AG10803 (cell line): ENCODE measurements around the gene FBXO42.
A peak's percentile ranks its signal among the peaks of the same experiment; 100 is the strongest.

Source experiments
- DNase-seq: peaks from one replicate; pipeline ENCODE4 v3.0.0; 2010; ENCODE audit warnings: low read depth
- H3K4me3 ChIP-seq: 2 replicates; pipeline ENCODE4 v1.5.1; 2011; ENCODE audit warnings: mild to moderate bottlenecking, low read length, control low read depth
- CTCF ChIP-seq: conservative IDR thresholded peaks from 2 replicates; pipeline ENCODE4 v1.5.1; 2011; ENCODE audit warnings: mild to moderate bottlenecking, low read length, control low read depth, inconsistent platforms

The FBXO42 gene

DNA sequence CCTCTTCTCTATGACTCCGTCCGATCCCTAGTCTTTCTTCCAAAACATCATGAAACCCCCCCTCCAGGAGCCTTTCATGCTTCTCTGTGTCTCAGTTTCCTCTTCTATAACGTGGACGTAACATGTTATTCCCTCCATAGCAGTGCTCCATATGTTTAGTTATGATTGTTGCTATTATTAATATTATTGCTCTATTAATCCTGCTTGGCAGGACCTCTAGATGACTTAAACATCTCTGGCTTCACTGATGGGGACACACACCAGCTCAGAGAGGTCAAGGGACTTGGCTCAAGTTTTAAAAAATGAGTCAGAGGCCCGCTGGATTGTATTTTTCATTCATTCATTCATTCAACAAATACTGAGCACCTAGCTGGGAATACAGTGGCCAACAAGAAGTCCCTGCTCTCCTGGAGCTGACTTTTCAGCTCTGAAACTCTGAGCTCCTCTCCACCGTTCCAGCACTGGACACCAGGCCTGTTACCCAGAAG is 114.9 kb downstream of the FBXO42 start:
- TF ChIP-seq CTCF: no peak
- DNase-seq: peak; percentile 22
- H3K4me3 ChIP-seq: peak overlapping the region; percentile 80

DNA sequence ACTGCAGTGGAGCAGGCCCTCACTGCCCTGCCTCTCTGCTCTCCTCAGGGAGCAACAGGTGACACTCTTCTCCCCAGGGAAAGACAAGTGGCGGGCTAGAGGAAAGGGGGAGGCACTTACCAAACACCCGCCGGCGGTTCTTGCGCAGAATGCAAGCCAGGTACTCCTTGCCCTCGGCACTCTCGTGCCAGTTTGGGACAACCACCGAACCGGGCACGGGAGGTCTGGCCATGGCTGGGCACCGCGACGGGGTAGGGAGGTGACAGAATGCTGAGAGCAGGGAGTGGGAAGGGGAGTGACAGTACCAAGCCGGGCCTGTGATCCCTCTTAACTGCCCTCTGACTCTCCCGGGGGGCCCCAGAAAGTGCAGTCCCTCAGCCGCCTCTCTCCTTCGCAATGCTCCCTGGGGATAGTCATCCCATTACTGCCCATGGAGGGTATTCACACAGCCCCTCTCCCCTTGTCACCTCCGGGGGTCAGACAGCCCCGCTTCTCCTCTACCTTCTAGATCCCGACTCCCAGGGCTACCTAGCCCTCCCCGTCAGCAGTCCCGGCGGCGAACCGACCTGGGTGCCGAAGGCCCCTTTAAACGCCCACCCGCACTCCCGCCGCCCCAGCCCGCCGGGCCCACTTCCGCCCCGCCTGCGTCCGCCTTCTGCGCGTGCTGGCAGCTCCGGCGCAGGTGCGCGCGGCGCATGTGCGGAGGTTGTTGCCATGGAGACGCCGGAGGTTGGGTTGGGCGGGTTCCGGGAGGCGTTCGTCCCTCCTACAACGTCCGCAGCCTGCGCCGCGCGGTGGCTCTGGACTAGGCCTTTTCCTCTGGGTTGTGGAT is 115.6 kb downstream of the FBXO42 start, which contains the start of gene CPLANE2:
Gene CPLANE2, minus strand, starts transcription at position 673 of the 832 bp plus-strand sequence. Its CDS starts 441 bp downstream, at position 232.
- DNase-seq: peak; percentile 89
- TF ChIP-seq CTCF: peak; percentile 17; the same call in 1 of the 2 replicates
- H3K4me3 ChIP-seq: peak within 1 kb of the TSS; percentile 80

GRCh38 chr1:16235944-16236510 is 116.3 kb downstream of the FBXO42 start:
- H3K4me3 ChIP-seq: peak overlapping the region; percentile 80
- DNase-seq: peak; percentile 23
- no peak; the same call in 1 of the 2 replicates for TF ChIP-seq CTCF

DNA sequence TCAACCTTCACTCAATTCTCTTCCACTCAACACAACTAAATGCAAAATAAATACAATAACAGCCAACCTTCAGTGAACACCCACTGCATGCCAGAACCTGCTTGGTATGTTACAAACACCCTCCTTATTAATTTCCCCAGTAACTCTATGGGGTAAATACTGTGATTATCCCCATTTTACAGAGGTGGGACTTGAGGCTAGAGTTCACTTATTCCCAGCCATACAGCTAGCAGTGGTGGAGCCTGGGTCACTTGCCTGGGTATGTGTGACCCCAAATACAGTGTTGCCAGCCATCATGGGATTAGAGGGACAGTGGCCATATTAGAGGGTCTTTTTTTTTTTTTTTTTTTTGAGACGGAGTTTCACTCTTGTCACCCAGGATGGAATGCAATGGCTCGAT is 116.9 kb downstream of the FBXO42 start:
- no peak for TF ChIP-seq CTCF
- no peak overlapping the region for H3K4me3 ChIP-seq
- no peak for DNase-seq

DNA sequence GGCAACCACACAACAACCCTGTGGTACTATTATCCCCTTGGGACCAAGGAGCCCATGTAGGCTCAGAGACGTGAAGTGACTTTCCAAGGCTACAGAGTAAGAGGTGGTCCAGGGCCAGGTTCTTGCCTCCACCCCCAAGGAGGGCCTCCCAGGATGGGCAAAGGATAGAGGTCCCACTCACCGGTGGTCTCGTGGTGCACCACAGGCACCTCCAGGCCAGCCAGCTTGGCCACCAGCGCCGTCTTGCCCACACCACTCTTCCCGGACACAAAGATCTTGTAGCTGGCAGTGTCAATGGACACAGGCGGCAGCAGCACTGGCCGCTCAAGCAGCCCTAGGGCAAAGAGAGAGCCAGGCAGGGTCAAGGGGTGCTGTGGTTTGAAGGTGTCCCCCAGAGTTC is 118.8 kb downstream of the FBXO42 start:
- no peak for DNase-seq
- no peak for TF ChIP-seq CTCF
- no peak overlapping the region for H3K4me3 ChIP-seq

DNA sequence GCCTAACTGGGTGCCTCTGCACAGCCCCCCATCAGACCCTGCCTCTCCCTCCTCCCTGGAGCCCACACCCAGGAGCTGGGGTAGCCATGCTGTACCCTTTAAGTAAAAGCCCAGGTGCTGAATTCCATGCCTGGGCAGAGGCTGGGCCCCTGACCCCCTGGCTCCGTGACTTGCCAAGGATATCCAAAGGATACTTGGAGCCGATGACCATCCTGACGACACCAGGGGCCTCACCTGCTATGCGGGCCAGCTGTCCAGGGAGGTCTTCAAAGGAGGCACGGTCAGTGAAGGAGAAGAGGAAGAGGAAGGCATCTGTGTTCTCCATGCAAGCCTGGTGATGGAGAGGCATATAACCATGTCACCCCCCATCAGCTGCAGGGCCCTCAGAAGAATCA is 120.0 kb downstream of the FBXO42 start:
- no peak for TF ChIP-seq CTCF
- no peak for DNase-seq
- H3K4me3 ChIP-seq: no peak overlapping the region
